ENCODE data around the gene LPIN3.

Gene LPIN3

GRCh38 chr20:41367393-41367695, 26.7 kb downstream of the LPIN3 start:
- DNase-seq: no peak

GRCh38 chr20:41367956-41368355, 27.3 kb downstream of the LPIN3 start:
- no peak for DNase-seq

- no peak for DNase-seq
Observed at GRCh38 chr20:41369673-41370072, 29.1 kb downstream of the LPIN3 start.

GRCh38 chr20:41370176-41370575, 29.6 kb downstream of the LPIN3 start:
- no peak for DNase-seq

- no peak for DNase-seq
Observed at GRCh38 chr20:41371371-41371770, 30.8 kb downstream of the LPIN3 start.

GRCh38 chr20:41373251-41373783, 32.7 kb downstream of the LPIN3 start:
- no peak for DNase-seq

- no peak for DNase-seq
Observed at GRCh38 chr20:41373931-41374920, 33.6 kb downstream of the LPIN3 start.

- DNase-seq: no peak
Observed at GRCh38 chr20:41375846-41376245, 35.2 kb downstream of the LPIN3 start.

- no peak for DNase-seq
Observed at GRCh38 chr20:41376349-41376748, 35.7 kb downstream of the LPIN3 start.

GRCh38 chr20:41377275-41377674, 36.7 kb downstream of the LPIN3 start:
- DNase-seq: no peak

- no peak for DNase-seq
Observed at GRCh38 chr20:41379551-41379950, 38.9 kb downstream of the LPIN3 start.

GRCh38 chr20:41380551-41381193, 40.1 kb downstream of the LPIN3 start:
- no peak for DNase-seq

GRCh38 chr20:41382791-41383305, 42.2 kb downstream of the LPIN3 start:
- DNase-seq: no peak

- DNase-seq: no peak
Observed at GRCh38 chr20:41386502-41387427, 46.1 kb downstream of the LPIN3 start.

GRCh38 chr20:41387444-41387851, 46.8 kb downstream of the LPIN3 start:
- no peak for DNase-seq

GRCh38 chr20:41390889-41391288, 50.3 kb downstream of the LPIN3 start:
- DNase-seq: no peak

GRCh38 chr20:41391587-41392001, 51.0 kb downstream of the LPIN3 start:
- no peak for DNase-seq

GRCh38 chr20:41392295-41392694, 51.7 kb downstream of the LPIN3 start:
- no peak for DNase-seq

- DNase-seq: no peak
Observed at GRCh38 chr20:41392871-41393704, 52.5 kb downstream of the LPIN3 start.

- DNase-seq: no peak
Observed at GRCh38 chr20:41393705-41394066, 53.1 kb downstream of the LPIN3 start.

GRCh38 chr20:41394081-41394480, 53.5 kb downstream of the LPIN3 start:
- DNase-seq: no peak

All from bone marrow (tissue), 2 donors.